Measurements from ENCODE around the gene HSD17B14. TPM values are rescaled to one million over a fixed set of nuclear protein-coding genes. Genes with fewer than 3 reads are reported as not detected.

The HSD17B14 gene
- total and polyA plus RNA-seq, 4 donors, result 3.7 to 12.6 (median 8.1) TPM

- Histone ChIP-seq H3K27ac (ENCODE audit: low read depth in 1 of 2, low read length in 2 of 2) (peak overlapping the region; percentile 87 to 91), H3K9ac (ENCODE audit: low read depth in 1 of 2, low read length in 2 of 2) (no peak overlapping the region)
These were observed 23.0 kb downstream of the HSD17B14 start for GRCh38 chr19:48813123-48813913.

More at GRCh38 chr19:48813123-48813913, 23.0 kb downstream of the HSD17B14 start:
- H3K36me3 ChIP-seq (ENCODE audit: control insufficient read depth in 4 of 4, insufficient read depth in 3 of 4, low read depth in 1 of 4, low read length in 3 of 4), result peaks cover 0 to 3% (median 0%) of the 10 kb centered on the region in 4 donors
- no peak for DNase-seq (ENCODE audit: low spot score)
- H3K27me3 ChIP-seq (ENCODE audit: control insufficient read depth in 4 of 4, insufficient read depth in 4 of 4, low read length in 3 of 4), result no peaks in the 10 kb centered on the region
- TF ChIP-seq JUND (IDR thresholded peaks at IDR 0.05) (no peak), RXRA (IDR thresholded peaks at IDR 0.05) (no peak), ATF3 (IDR thresholded peaks at IDR 0.05) (no peak), RAD21 (IDR thresholded peaks at IDR 0.05) (peak; percentile 14 to 45), NR2F2 (IDR thresholded peaks at IDR 0.05) (no peak), EGR1 (IDR thresholded peaks at IDR 0.05; ENCODE audit: low read depth in 2 of 2) (no peak), HNF4A (conservative IDR thresholded peaks at IDR 0.05) (peak; percentile 63 to 83), GABPA (IDR thresholded peaks at IDR 0.05 in 1 of 2, conservative IDR thresholded peaks at IDR 0.05 in 1 of 2) (no peak), FOXA1 (IDR thresholded peaks at IDR 0.05) (no peak), TAF1 (conservative IDR thresholded peaks at IDR 0.05) (no peak), CTCF (IDR thresholded peaks at IDR 0.05; ENCODE audit: low read depth, low read length, missing input control) (no peak), YY1 (IDR thresholded peaks at IDR 0.05) (no peak), SP1 (IDR thresholded peaks at IDR 0.05) (peak; percentile 40), HNF4G (IDR thresholded peaks at IDR 0.05) (peak; percentile 30), ZBTB33 (IDR thresholded peaks at IDR 0.05) (no peak), FOXA2 (IDR thresholded peaks at IDR 0.05) (no peak), MAX (IDR thresholded peaks at IDR 0.05) (no peak), REST (IDR thresholded peaks at IDR 0.05) (no peak)
- peaks cover 7 to 52% (median 40%) of the 10 kb centered on the region in 4 donors for H3K4me1 ChIP-seq (ENCODE audit: control insufficient read depth in 4 of 4, insufficient read depth in 4 of 4, low read length in 3 of 4)
- WGBS, result 55% methylated on average over 21 of the region's 21 CpGs
- no peak overlapping the region for H3K4me3 ChIP-seq (ENCODE audit: low read depth in 1 of 3, low read length in 3 of 3)
- H3K9me3 ChIP-seq (ENCODE audit: control insufficient read depth in 4 of 4, low read length in 3 of 4), result no peaks in the 10 kb centered on the region
